ENCODE data around the gene PADI3.

- TF ChIP-seq CTCF (IDR thresholded peaks at IDR 0.05; ENCODE audit: insufficient read depth, low read length) (no peak), REST (IDR thresholded peaks at IDR 0.05; ENCODE audit: insufficient replicate concordance, low read depth) (no peak), SPI1 (IDR thresholded peaks at IDR 0.05; ENCODE audit: borderline replicate concordance, low read depth) (no peak), POLR2AphosphoS5 (IDR thresholded peaks at IDR 0.05; ENCODE audit: low read depth) (no peak)
Observed at GRCh38 chr1:17208546-17208945, 40.4 kb upstream of the PADI3 start.
